HUES6 (cell line): ENCODE data around the gene AQP12B.
"Not testable (repeated sequence)": the region's sequence is repeated elsewhere in the genome, so short reads cannot be mapped to it uniquely, and the experiment has no call there.

ENCODE experiments used
- H3K27ac ChIP-seq: 2 replicates; pipeline ENCODE4 v1.7.0; 2013; ENCODE audit warnings: low read depth, mild to moderate bottlenecking, low read length, inconsistent platforms
- H3K27me3 ChIP-seq: 2 replicates; pipeline ENCODE4 v1.6.1; 2013; ENCODE audit warnings: low read length; ENCODE audit not compliant: control insufficient read depth, insufficient read depth
- H3K36me3 ChIP-seq: 2 replicates; pipeline ENCODE4 v1.6.1; 2013; ENCODE audit warnings: low read length; ENCODE audit not compliant: control insufficient read depth, insufficient read depth
- H3K4me1 ChIP-seq: 2 replicates; pipeline ENCODE4 v1.6.1; 2013; ENCODE audit warnings: low read length; ENCODE audit not compliant: control insufficient read depth, insufficient read depth
- H3K4me3 ChIP-seq: 2 replicates; pipeline ENCODE4 v1.5.1; 2013; ENCODE audit warnings: low read depth, low read length
- H3K9ac ChIP-seq: one replicate; pipeline ENCODE4 v1.6.1; 2013; ENCODE audit warnings: mild to moderate bottlenecking, low read length
- H3K9me3 ChIP-seq: 2 replicates; pipeline ENCODE4 v1.6.1; 2013; ENCODE audit warnings: low read depth, low read length; ENCODE audit not compliant: control insufficient read depth, insufficient read depth

The AQP12B gene

GRCh38 chr2:240698852-240699561, 16.3 kb upstream of the AQP12B start:
- not testable (repeated sequence) for H3K27me3 ChIP-seq, H3K9ac ChIP-seq, H3K27ac ChIP-seq, H3K36me3 ChIP-seq, H3K4me3 ChIP-seq, H3K9me3 ChIP-seq, H3K4me1 ChIP-seq

DNA sequence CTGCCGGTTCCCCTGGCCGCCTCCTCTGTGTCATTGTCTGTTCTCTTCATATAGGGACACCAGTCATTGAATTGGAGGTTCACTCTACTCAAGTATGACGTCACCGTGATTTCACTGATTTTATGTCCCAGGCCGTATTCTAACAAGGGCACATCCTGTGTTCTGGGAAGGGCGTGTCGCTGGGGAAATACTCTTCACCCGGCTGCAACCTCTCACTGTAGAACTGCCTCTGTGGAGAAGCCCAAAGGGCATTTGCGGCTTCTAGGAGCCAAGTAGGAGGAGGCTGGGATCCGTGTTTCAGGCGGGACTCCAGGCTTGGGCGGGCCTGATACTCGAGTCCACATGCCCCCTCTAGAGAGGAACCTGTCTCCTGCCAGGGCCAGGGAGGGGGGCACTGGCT, 13.8 kb upstream of the AQP12B start:
- not testable (repeated sequence) for H3K36me3 ChIP-seq, H3K4me1 ChIP-seq

GRCh38 chr2:240695593-240695992, 12.9 kb upstream of the AQP12B start:
- not testable (repeated sequence) for H3K9ac ChIP-seq, H3K27me3 ChIP-seq, H3K9me3 ChIP-seq, H3K4me1 ChIP-seq, H3K4me3 ChIP-seq, H3K36me3 ChIP-seq, H3K27ac ChIP-seq

More for the DNA sequence above, 13.8 kb upstream of the AQP12B start:
- not testable (repeated sequence) for H3K4me3 ChIP-seq, H3K9me3 ChIP-seq, H3K27me3 ChIP-seq, H3K9ac ChIP-seq, H3K27ac ChIP-seq

DNA sequence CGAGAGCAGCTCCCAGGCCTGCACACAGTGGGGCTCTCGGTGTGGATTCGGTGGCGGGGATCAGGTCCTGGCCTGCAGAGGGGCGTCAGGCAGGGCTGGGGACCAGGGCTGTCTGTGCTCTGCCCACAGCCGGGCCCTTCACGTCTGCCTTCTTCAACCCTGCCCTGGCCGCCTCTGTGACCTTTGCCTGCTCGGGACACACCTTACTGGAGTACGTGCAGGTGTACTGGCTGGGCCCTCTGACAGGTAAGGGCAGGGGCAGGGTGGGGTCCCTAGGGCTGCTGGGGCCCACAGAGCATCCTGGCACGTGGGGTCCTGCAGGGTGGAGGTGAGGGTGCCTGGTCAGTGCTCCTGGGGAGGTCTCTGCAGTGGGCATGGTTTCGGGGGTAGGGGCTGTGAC, 11.6 kb upstream of the AQP12B start:
- H3K9ac ChIP-seq, H3K36me3 ChIP-seq: not testable (repeated sequence)

DNA sequence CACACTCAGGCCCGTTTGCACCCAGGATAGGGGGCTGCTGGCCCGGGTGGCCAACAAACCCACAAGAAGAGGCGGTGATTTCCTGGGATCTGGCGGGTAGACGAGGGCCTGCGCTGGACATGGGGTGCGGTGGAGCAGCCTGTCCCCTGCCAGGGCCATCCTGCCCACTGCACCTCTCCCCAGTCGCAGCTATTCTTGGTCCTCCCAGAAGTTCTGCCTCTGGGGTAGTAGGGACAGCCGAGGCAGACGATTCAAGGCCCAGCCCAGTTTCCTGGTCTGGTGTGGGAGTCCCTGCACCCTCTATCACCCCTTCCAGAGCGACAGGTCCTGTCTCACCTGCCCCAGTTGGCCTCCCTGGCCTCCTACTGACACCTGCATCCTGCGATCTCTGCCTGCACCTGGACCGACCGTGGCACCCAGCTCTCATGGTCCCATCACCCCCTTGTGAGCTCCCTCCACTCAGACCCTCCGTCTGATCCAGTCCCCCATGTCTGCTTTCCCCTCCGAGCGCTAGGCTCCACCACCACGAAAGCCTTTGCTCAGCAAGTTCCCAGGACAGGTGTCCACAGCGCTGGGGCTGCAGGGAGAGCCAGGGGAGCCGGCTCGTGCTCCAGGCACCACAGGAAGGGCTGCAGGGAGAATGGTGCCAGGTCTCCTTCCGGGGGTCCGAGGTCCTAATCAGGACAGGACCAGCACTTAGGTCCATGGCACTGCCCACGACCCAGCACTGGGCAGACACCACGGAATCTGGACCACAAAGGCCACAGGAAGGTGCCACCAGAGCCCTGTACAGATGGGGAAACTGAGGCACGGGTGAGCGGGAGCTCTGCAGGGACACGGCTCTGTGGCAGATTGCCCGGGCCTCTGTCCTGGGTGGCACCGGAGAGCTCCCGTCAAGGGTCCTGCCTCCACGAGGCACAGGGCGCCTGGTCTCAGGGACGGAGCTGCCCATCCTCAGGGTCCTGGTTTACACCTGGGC, 10.2 kb upstream of the AQP12B start:
- H3K27me3 ChIP-seq, H3K9ac ChIP-seq, H3K27ac ChIP-seq, H3K4me1 ChIP-seq, H3K36me3 ChIP-seq, H3K4me3 ChIP-seq, H3K9me3 ChIP-seq: not testable (repeated sequence)

More for the DNA sequence above, 11.6 kb upstream of the AQP12B start:
- H3K9me3 ChIP-seq, H3K4me3 ChIP-seq, H3K27ac ChIP-seq, H3K27me3 ChIP-seq, H3K4me1 ChIP-seq: not testable (repeated sequence)

DNA sequence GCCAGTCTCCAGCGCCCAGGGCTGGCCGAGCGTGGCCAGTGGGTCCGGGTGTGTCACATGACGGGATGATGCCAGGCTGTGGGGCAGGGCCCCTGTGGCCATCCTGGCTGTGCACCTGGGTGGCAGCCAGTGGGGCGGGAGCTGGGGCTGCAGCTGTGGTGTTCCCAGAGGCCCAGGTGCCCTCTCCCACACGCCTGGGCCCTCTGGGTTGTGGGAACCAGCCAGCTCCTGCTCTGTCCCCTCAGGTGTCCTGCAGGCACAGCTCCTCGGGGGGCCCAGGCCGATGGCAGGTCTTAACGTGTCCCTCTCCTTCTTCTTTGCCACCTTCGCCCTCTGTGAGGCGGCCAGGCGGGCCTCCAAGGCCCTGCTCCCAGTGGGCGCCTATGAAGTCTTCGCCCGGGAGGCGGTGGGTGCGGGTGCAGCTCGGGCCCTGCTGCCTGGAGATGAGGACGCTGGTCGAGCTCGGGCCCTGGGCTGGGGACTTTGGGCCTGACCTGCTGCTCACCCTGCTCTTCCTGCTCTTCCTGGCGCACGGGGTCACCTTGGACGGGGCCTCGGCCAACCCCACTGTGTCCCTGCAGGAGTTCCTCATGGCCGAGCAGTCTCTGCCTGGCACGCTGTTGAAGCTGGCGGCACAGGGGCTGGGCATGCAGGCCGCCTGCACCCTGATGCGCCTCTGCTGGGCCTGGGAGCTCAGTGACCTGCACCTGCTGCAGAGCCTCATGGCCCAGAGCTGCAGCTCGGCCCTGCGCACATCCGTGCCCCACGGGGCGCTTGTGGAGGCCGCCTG, 9.1 kb upstream of the AQP12B start, which contains the start of gene AQP12A:
Gene AQP12A (plus strand): TSS at position 236 of the 790 bp plus-strand sequence. CDS start 48 bp downstream, at position 284.
- not testable (repeated sequence) for H3K4me1 ChIP-seq, H3K9me3 ChIP-seq, H3K27ac ChIP-seq, H3K9ac ChIP-seq, H3K36me3 ChIP-seq, H3K27me3 ChIP-seq, H3K4me3 ChIP-seq

GRCh38 chr2:240691075-240691427, 8.4 kb upstream of the AQP12B start:
- not testable (repeated sequence) for H3K4me1 ChIP-seq, H3K9ac ChIP-seq, H3K27me3 ChIP-seq, H3K9me3 ChIP-seq, H3K36me3 ChIP-seq, H3K27ac ChIP-seq, H3K4me3 ChIP-seq

DNA sequence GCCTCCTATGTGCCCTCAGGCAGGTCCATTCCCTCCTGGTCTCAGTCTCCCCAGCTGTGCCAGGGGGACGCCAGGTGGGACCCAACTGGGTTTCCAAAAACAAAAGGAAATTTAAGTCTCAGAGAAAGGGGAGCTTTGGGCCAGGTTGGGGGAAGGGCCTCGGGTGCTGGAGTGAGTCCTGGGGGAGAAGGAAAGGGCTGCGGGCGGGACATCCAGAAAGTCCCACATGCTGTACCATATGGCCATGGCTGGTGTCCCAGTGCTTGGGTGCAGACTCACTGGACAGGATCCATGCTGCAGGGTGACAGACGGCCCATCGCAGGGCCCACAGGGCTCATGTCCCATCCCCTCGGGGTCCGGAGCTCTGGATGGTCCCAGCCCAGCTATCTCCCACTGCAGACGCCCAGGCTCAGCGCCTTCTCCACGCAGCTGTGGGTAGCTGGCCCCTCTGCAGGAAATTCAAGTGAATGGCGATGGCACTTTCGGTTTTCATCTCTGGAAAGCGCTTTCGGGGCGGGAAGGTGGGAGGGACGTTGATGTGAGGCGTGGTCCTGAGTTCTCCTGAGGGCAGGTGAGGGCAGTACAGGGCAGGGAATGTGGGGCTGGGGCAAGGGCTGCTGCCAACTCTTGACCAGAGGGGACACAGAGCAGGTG, 7.9 kb upstream of the AQP12B start:
- not testable (repeated sequence) for H3K4me3 ChIP-seq, H3K27me3 ChIP-seq, H3K9ac ChIP-seq, H3K4me1 ChIP-seq, H3K9me3 ChIP-seq, H3K27ac ChIP-seq, H3K36me3 ChIP-seq

DNA sequence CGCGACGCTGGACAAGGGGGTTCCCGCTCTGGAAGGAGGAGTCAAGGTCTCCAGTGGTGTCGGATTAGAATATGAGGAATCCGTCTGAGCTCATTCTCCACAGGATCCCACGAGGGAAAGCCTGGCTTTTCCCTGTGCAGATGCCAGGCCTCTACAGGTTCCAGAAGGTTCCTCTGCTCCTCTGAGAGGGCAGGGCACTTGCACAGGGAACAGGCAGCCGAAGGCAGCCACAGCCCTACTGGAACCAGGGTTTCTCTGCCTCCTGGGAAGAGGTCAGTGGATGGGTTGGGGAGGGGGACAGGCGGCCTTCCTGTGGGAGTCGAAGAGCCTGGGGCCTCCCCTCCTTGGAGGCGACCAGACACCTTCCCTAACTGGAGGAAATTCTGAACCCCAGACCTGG, 7.3 kb upstream of the AQP12B start:
- no peaks in the 10 kb centered on the region for H3K36me3 ChIP-seq
- no peak overlapping the region for H3K4me3 ChIP-seq
- no peaks in the 10 kb centered on the region for H3K4me1 ChIP-seq
- no peak overlapping the region for H3K27ac ChIP-seq
- no peak overlapping the region for H3K9ac ChIP-seq
- H3K27me3 ChIP-seq = no peaks in the 10 kb centered on the region
- no peaks in the 10 kb centered on the region for H3K9me3 ChIP-seq

GRCh38 chr2:240688553-240688919, 5.9 kb upstream of the AQP12B start:
- no peaks in the 10 kb centered on the region for H3K36me3 ChIP-seq
- no peak overlapping the region for H3K27ac ChIP-seq
- H3K27me3 ChIP-seq = no peaks in the 10 kb centered on the region
- H3K9me3 ChIP-seq = no peaks in the 10 kb centered on the region
- H3K9ac ChIP-seq = no peak overlapping the region
- no peaks in the 10 kb centered on the region for H3K4me1 ChIP-seq
- H3K4me3 ChIP-seq = no peak overlapping the region
